HepG2 (cell line): ENCODE results near the gene TPP2. TPM values are rescaled to one million over a fixed set of nuclear protein-coding genes. Genes with fewer than 3 reads are reported as not detected.

Experiments
- FOSL2 ChIP-seq: sonication (generic); formaldehyde crosslinking; IDR thresholded peaks from 2 replicates; pipeline ENCODE4 v1.4.0; 2020; ENCODE audit warnings: missing genetic modification reagents
- KLF6 ChIP-seq: IDR thresholded peaks from 2 replicates; pipeline ENCODE4 v1.8.0; 2016; ENCODE audit warnings: missing biosample characterization, missing genetic modification reagents
- MYPOP ChIP-seq: sonication (generic); formaldehyde crosslinking; IDR thresholded peaks from 2 replicates; pipeline ENCODE4 v1.8.1; 2023; ENCODE audit warnings: mild to moderate bottlenecking, moderate library complexity, missing genetic modification reagents
- NFATC3 ChIP-seq: sonication (generic); formaldehyde crosslinking; IDR thresholded peaks from 2 replicates; pipeline ENCODE4 v1.5.1; 2020; ENCODE audit warnings: mild to moderate bottlenecking, missing genetic modification reagents
- NFIB ChIP-seq: sonication (generic); formaldehyde crosslinking; IDR thresholded peaks from 2 replicates; pipeline ENCODE4 v1.9.0; 2021; ENCODE audit warnings: missing genetic modification reagents, mild to moderate bottlenecking, borderline replicate concordance
- NR1H2 ChIP-seq: sonication (generic); formaldehyde crosslinking; IDR thresholded peaks from 2 replicates; pipeline ENCODE4 v1.8.1; 2022; ENCODE audit warnings: low read depth, missing genetic modification reagents, borderline replicate concordance
- NRL ChIP-seq: sonication (generic); formaldehyde crosslinking; IDR thresholded peaks from 2 replicates; pipeline ENCODE4 v1.5.0; 2020; ENCODE audit warnings: missing genetic modification reagents, mild to moderate bottlenecking, moderate library complexity, borderline replicate concordance
- PBX2 ChIP-seq: IDR thresholded peaks from 2 replicates; pipeline ENCODE4 v1.6.1; 2016; ENCODE audit warnings: control low read depth
- RFX5 ChIP-seq: IDR thresholded peaks from 2 replicates; pipeline ENCODE4 v1.6.1; 2011; ENCODE audit warnings: low read depth, low read length, improper control_type of control experiment
- SAFB2 ChIP-seq: sonication (generic); formaldehyde crosslinking; IDR thresholded peaks from 2 replicates; pipeline ENCODE4 v1.5.1; 2020; ENCODE audit warnings: missing genetic modification reagents, low read depth, mild to moderate bottlenecking, borderline replicate concordance
- SOX6 ChIP-seq, 2 experiments: fragments of 450-650 bp in 1 of 2; sonication (generic) in 1 of 2; formaldehyde crosslinking in 1 of 2; IDR thresholded peaks; 2 replicates each; pipeline versions ENCODE4 v1.4.0 to v1.6.1; 2017 to 2020; ENCODE audit warnings: antibody characterized with exemption in 1 of 2, mild to moderate bottlenecking in 1 of 2, missing genetic modification reagents in 1 of 2
- ZBTB26 ChIP-seq: IDR thresholded peaks from 2 replicates; pipeline ENCODE4 v1.6.1; 2016; ENCODE audit warnings: missing compliant biosample characterization, missing genetic modification reagents, borderline replicate concordance
- ZFP91 ChIP-seq: sonication (generic); formaldehyde crosslinking; IDR thresholded peaks from 2 replicates; pipeline ENCODE4 v1.9.0; 2022; ENCODE audit warnings: missing genetic modification reagents, mild to moderate bottlenecking, borderline replicate concordance
- ZNF280B ChIP-seq: sonication (generic); formaldehyde crosslinking; IDR thresholded peaks from 2 replicates; pipeline ENCODE4 v1.5.0; 2020; ENCODE audit warnings: missing genetic modification reagents, mild to moderate bottlenecking, borderline replicate concordance
- ZSCAN21 ChIP-seq: sonication (generic); formaldehyde crosslinking; IDR thresholded peaks from 2 replicates; pipeline ENCODE4 v1.8.0; 2022; ENCODE audit warnings: mild to moderate bottlenecking, missing genetic modification reagents, moderate library complexity, borderline replicate concordance
- polyA plus RNA-seq, 8 experiments: library from polyadenylated mRNA; depleted of rRNA in 3 of 8; stranded (reverse) in 7 of 8; unstranded in 1 of 8; fragments of >200 nt; fragmentation: Illumina TruSeq in 4 of 8; extraction: Trizol in 4 of 8; gene quantifications; 2 replicates each; pipeline versions ENCODE4 v1.2.1 to v1.2.3, GENCODE V29; 2011 to 2016; ENCODE audit warnings: low read depth in 4 of 8, missing spikeins in 1 of 8, mixed read lengths in 1 of 8; ENCODE audit not compliant: insufficient read depth in 1 of 8
- total RNA-seq, 5 experiments: library from RNA; depleted of rRNA; stranded (reverse); fragments of >200 nt; fragmentation: Illumina TruSeq; extraction: Trizol; gene quantifications; 2 replicates each; pipeline ENCODE4 v1.2.3, GENCODE V29; 2016; ENCODE audit warnings: low read depth in 1 of 5
- TF ChIP-seq, protein P1 (sequence below): sonication (generic); formaldehyde crosslinking; conservative IDR thresholded peaks from 2 replicates; pipeline ENCODE4 v1.8.0; 2022; ENCODE audit warnings: mild to moderate bottlenecking, moderate library complexity, missing genetic modification reagents
- TF ChIP-seq, protein P2 (sequence below): IDR thresholded peaks from 2 replicates; pipeline ENCODE4 v1.6.1; 2016; ENCODE audit warnings: mild to moderate bottlenecking, missing biosample characterization, missing genetic modification reagents

TPP2 gene
- total and polyA plus RNA-seq, 2 of the 13 experiments (the other 11 are each of a cell fraction or from before 2014, with no cell fraction given): 16.4 to 52.1 TPM

DNA sequence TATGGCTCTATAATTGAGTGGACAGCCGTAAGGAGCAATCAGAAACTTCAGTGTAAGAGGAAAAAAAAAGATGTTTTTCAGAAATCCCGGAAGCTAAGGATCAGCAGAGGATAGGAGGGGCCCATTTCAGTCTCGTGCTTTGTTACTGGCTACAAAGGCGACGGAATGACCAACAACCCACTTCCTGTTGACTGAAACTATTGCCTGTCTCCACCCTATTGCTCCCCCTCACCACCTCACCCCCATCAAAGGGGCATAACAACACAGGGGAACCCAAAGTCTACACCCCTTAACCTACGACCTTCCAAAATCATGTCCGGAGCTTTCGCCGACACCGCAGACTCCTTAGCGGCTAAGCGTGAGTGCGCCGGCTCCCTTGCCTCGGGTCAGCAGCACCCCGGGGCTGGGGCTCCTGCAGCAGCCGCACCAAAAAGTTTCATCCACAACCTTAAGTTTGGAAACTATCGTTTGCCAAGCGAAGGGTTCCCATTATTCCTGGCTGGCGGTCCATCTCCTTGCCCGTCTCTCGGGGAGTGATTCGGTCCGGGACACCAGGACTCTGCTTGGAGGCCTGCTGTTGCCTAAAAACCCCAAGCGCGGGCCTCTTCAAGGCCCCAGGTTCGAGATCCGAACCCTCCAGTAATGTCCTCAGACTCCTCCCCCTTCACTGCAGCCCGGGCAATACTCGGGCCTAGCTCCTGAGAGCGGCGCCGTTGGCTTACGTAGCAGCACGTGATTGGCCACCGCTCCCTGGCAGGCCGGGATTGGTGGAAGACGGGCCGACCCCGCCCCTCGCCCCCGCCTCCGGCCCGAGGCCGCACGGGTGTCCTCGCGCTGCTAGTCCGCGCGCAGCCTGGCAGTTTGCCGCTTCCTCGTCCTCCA is at the start of gene TPP2 (continued):
- TF ChIP-seq, protein P1, sequence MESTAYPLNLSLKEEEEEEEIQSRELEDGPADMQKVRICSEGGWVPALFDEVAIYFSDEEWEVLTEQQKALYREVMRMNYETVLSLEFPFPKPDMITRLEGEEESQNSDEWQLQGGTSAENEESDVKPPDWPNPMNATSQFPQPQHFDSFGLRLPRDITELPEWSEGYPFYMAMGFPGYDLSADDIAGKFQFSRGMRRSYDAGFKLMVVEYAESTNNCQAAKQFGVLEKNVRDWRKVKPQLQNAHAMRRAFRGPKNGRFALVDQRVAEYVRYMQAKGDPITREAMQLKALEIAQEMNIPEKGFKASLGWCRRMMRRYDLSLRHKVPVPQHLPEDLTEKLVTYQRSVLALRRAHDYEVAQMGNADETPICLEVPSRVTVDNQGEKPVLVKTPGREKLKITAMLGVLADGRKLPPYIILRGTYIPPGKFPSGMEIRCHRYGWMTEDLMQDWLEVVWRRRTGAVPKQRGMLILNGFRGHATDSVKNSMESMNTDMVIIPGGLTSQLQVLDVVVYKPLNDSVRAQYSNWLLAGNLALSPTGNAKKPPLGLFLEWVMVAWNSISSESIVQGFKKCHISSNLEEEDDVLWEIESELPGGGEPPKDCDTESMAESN (CRISPR knock-in tag): peak; percentile 14
- TF ChIP-seq MYPOP (CRISPR knock-in tag) (peak; percentile 47; the same call in 1 of the 2 replicates), RFX5 (peak; percentile 89), ZBTB26 (peak; percentile 4; the same call in 1 of the 2 replicates), NR1H2 (CRISPR knock-in tag) (no peak; the same call in 1 of the 2 replicates), NFATC3 (CRISPR knock-in tag) (0 out of 2 replicates have a peak, but pooled peaks have one; percentile 35), NFIB (no peak), FOSL2 (CRISPR knock-in tag) (peak; percentile 26; the same call in 1 of the 2 replicates), ZSCAN21 (CRISPR knock-in tag) (no peak), PBX2 (CRISPR knock-in tag) (no peak), KLF6 (0 out of 2 replicates have a peak, but pooled peaks have one; percentile 18), SOX6 (IDR thresholded peaks at IDR 0.05) (no peak), SOX6 (CRISPR knock-in tag; IDR thresholded peaks at IDR 0.05) (peak; percentile 58), ZNF280B (peak; percentile 48; the same call in 1 of the 2 replicates), ZFP91 (CRISPR knock-in tag) (peak; percentile 85; the same call in 1 of the 2 replicates), NRL (CRISPR knock-in tag) (peak; percentile 74), SAFB2 (no peak; the same call in 1 of the 2 replicates)
- TF ChIP-seq, protein P2, sequence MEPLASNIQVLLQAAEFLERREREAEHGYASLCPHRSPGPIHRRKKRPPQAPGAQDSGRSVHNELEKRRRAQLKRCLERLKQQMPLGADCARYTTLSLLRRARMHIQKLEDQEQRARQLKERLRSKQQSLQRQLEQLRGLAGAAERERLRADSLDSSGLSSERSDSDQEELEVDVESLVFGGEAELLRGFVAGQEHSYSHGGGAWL: no peak; the same call in 1 of the 2 replicates
